HEK293T (cell line): ENCODE data around the gene GBA3.

Source experiments
- ARNT ChIP-seq: fragments of 450-650 bp; IDR thresholded peaks from 2 replicates; pipeline ENCODE4 v1.6.1; 2017; ENCODE audit warnings: mild to moderate bottlenecking
- BHLHE40 ChIP-seq: fragments of 450-650 bp; IDR thresholded peaks from 2 replicates; pipeline ENCODE4 v1.6.1; 2016; ENCODE audit warnings: mild to moderate bottlenecking, moderate library complexity, borderline replicate concordance
- CTBP1 ChIP-seq: fragments of 450-650 bp; IDR thresholded peaks from 2 replicates; pipeline ENCODE4 v1.6.1; 2016; ENCODE audit warnings: borderline replicate concordance
- ELF4 ChIP-seq: fragments of 450-650 bp; IDR thresholded peaks from 2 replicates; pipeline ENCODE4 v1.6.1; 2017; ENCODE audit warnings: antibody characterized with exemption
- FOXA1 ChIP-seq: fragments of 450-650 bp; IDR thresholded peaks from 2 replicates; pipeline ENCODE4 v1.6.1; 2016; ENCODE audit warnings: mild to moderate bottlenecking
- FOXK2 ChIP-seq: fragments of 450-650 bp; IDR thresholded peaks from 2 replicates; pipeline ENCODE4 v1.6.1; 2016; ENCODE audit warnings: mild to moderate bottlenecking
- FOXM1 ChIP-seq: fragments of 450-650 bp; IDR thresholded peaks from 2 replicates; pipeline ENCODE4 v1.6.1; 2017; ENCODE audit warnings: mild to moderate bottlenecking, borderline replicate concordance
- HDGF ChIP-seq: fragments of 450-650 bp; IDR thresholded peaks from 2 replicates; pipeline ENCODE4 v1.6.1; 2017; ENCODE audit warnings: antibody characterized with exemption, borderline replicate concordance
- L3MBTL2 ChIP-seq: fragments of 450-650 bp; conservative IDR thresholded peaks from 2 replicates; pipeline ENCODE4 v1.6.1; 2016; ENCODE audit warnings: mild to moderate bottlenecking
- LEF1 ChIP-seq: fragments of 450-650 bp; IDR thresholded peaks from 2 replicates; pipeline ENCODE4 v1.6.1; 2017; ENCODE audit warnings: mild to moderate bottlenecking, borderline replicate concordance
- PKNOX1 ChIP-seq: fragments of 450-650 bp; IDR thresholded peaks from 2 replicates; pipeline ENCODE4 v1.6.1; 2016
- SP1 ChIP-seq: fragments of 450-650 bp; IDR thresholded peaks from 2 replicates; pipeline ENCODE4 v1.6.1; 2017
- SUZ12 ChIP-seq: fragments of 450-650 bp; IDR thresholded peaks from 2 replicates; pipeline ENCODE4 v1.6.1; 2016; ENCODE audit warnings: mild to moderate bottlenecking
- TARDBP ChIP-seq: fragments of 450-650 bp; IDR thresholded peaks from 2 replicates; pipeline ENCODE4 v1.6.1; 2016

DNA sequence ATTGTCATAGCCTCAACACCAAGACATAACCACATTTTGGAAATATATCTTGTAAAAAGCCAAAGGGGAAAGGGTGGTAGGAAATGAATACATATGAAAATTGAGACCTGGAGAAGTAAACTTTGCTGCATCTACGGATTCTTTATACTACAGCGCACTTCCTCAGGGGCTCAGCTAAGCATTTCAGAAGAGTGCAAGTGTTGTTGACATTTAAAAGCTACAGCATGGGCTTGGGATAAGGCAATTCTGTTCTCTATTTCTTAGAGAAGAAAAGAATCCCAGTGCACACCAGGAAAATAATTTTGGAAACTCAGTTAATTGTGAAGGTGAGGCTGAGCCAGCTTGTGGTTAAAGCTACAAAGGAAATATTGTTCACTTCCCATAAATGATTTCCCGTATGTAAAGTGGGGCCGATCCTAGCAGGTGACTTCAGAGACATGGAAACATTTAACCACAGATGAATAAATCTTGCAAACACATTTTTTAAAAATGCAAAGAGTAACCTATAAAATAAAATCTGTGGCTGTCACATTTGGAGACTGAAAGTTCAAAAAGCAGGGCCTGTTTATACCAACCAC lies 12.6 kb upstream of the GBA3 start:
- TF ChIP-seq SUZ12, result no peak
- TF ChIP-seq BHLHE40, result no peak
- no peak for TF ChIP-seq PKNOX1
- no peak for TF ChIP-seq SP1
- TF ChIP-seq TARDBP, result no peak
- TF ChIP-seq LEF1, result no peak
- no peak for TF ChIP-seq FOXK2
- no peak for TF ChIP-seq FOXA1
- no peak for TF ChIP-seq HDGF
- TF ChIP-seq FOXM1, result no peak
- TF ChIP-seq ELF4, result no peak
- TF ChIP-seq CTBP1, result no peak
- TF ChIP-seq L3MBTL2, result no peak
- TF ChIP-seq ARNT, result no peak
